Measurements from ENCODE around the gene PAPPA.

The PAPPA gene

DNA sequence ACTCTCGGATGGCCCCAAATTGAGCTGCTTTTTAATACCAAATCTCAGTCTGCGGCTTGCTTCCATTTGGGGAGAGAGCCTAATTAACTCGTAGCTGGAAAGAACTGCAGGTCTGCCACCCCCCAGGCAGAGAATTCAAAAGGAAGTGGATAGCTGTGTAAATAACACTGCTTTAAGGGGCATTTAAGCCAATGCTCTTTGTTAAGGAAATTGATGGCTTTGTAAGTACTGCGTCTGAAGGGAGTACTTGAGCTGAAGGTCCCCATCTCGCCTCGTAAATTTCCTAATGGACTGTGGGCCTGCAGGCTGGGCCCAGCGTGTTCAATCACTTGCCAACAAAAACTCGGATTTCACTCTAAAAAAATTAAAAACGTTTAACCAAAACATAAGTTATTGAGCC is 132.7 kb downstream of the PAPPA start:
- H3K4me2 ChIP-seq (ENCODE audit: low read depth, low read length, poor library complexity, severe bottlenecking), result no peak overlapping the region
- H3F3A ChIP-seq (ENCODE audit: insufficient read depth), result no peaks in the 10 kb centered on the region
- H3K27me3 ChIP-seq (ENCODE audit: low read length), result no peaks in the 10 kb centered on the region
- no peak overlapping the region for H3K27ac ChIP-seq (ENCODE audit: low read depth, low read length)
- H3K9me3 ChIP-seq (ENCODE audit: insufficient read depth, low read length), result no peaks in the 10 kb centered on the region
- no peaks in the 10 kb centered on the region for H3K9me2 ChIP-seq (replicated peaks; ENCODE audit: insufficient read depth, low read length)
- TF ChIP-seq EZH2phosphoT487 (conservative IDR thresholded peaks at IDR 0.05; ENCODE audit: low read length), result no peak
- no peak for TF ChIP-seq CTCF (IDR thresholded peaks at IDR 0.05; ENCODE audit: insufficient read depth, low read length, poor library complexity, severe bottlenecking)
- H3K4me3 ChIP-seq (ENCODE audit: insufficient read depth, low read length, poor library complexity, severe bottlenecking), result no peak overlapping the region
- H3K9ac ChIP-seq (ENCODE audit: low read length), result no peak overlapping the region
- H3K36me3 ChIP-seq (ENCODE audit: low read length), result no peaks in the 10 kb centered on the region
- no peak overlapping the region for H2AFZ ChIP-seq (ENCODE audit: low read depth, low read length, severe bottlenecking)
- H4K20me1 ChIP-seq (ENCODE audit: low read depth, low read length), result no peaks in the 10 kb centered on the region
- no peaks in the 10 kb centered on the region for H3K79me2 ChIP-seq (ENCODE audit: insufficient read depth, low read length)

DNA sequence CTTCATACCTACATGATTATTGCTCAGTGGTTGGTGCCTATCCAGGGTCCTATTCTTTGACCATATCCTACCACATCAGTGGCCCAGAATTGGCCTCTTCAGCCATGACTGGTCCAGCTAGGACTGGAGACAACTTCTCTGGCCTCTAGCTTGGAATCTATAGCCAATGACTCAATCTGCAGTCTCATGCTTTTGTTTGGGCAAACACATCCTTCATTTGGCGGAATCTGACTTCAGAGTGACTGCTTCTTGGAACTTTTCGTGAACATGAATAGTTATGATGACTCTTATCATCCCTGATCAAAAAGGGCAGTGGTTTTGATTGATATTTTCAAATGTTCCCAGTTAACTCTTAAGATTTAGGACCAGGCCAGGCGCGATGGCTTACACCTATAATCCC is 134.1 kb downstream of the PAPPA start:
- Histone ChIP-seq H3K79me2 (ENCODE audit: insufficient read depth, low read length) (no peaks in the 10 kb centered on the region), H3K36me3 (ENCODE audit: low read length) (no peaks in the 10 kb centered on the region), H4K20me1 (ENCODE audit: low read depth, low read length) (no peaks in the 10 kb centered on the region), H3K9ac (ENCODE audit: low read length) (no peak overlapping the region), H2AFZ (ENCODE audit: low read depth, low read length, severe bottlenecking) (no peak overlapping the region), H3K4me2 (ENCODE audit: low read depth, low read length, poor library complexity, severe bottlenecking) (no peak overlapping the region), H3K27me3 (ENCODE audit: low read length) (no peaks in the 10 kb centered on the region), H3K9me2 (replicated peaks; ENCODE audit: insufficient read depth, low read length) (no peaks in the 10 kb centered on the region), H3F3A (ENCODE audit: insufficient read depth) (no peaks in the 10 kb centered on the region), H3K4me3 (ENCODE audit: insufficient read depth, low read length, poor library complexity, severe bottlenecking) (no peak overlapping the region), H3K9me3 (ENCODE audit: insufficient read depth, low read length) (no peaks in the 10 kb centered on the region), H3K27ac (ENCODE audit: low read depth, low read length) (no peak overlapping the region)
- TF ChIP-seq EZH2phosphoT487 (conservative IDR thresholded peaks at IDR 0.05; ENCODE audit: low read length) (no peak), CTCF (IDR thresholded peaks at IDR 0.05; ENCODE audit: insufficient read depth, low read length, poor library complexity, severe bottlenecking) (no peak)

- H3K9ac ChIP-seq (ENCODE audit: low read length), result no peak overlapping the region
- H3K36me3 ChIP-seq (ENCODE audit: low read length), result no peaks in the 10 kb centered on the region
- H2AFZ ChIP-seq (ENCODE audit: low read depth, low read length, severe bottlenecking), result no peak overlapping the region
- H3F3A ChIP-seq (ENCODE audit: insufficient read depth), result no peaks in the 10 kb centered on the region
- no peaks in the 10 kb centered on the region for H3K79me2 ChIP-seq (ENCODE audit: insufficient read depth, low read length)
- H3K4me3 ChIP-seq (ENCODE audit: insufficient read depth, low read length, poor library complexity, severe bottlenecking), result no peak overlapping the region
- H3K9me3 ChIP-seq (ENCODE audit: insufficient read depth, low read length), result no peaks in the 10 kb centered on the region
- no peak overlapping the region for H3K27ac ChIP-seq (ENCODE audit: low read depth, low read length)
- no peaks in the 10 kb centered on the region for H3K9me2 ChIP-seq (replicated peaks; ENCODE audit: insufficient read depth, low read length)
- no peaks in the 10 kb centered on the region for H3K27me3 ChIP-seq (ENCODE audit: low read length)
- no peaks in the 10 kb centered on the region for H4K20me1 ChIP-seq (ENCODE audit: low read depth, low read length)
- no peak overlapping the region for H3K4me2 ChIP-seq (ENCODE audit: low read depth, low read length, poor library complexity, severe bottlenecking)
- TF ChIP-seq CTCF (IDR thresholded peaks at IDR 0.05; ENCODE audit: insufficient read depth, low read length, poor library complexity, severe bottlenecking) (no peak), EZH2phosphoT487 (conservative IDR thresholded peaks at IDR 0.05; ENCODE audit: low read length) (no peak)
Measured at GRCh38 chr9:116288658-116289057, 135.1 kb downstream of the PAPPA start.

DNA sequence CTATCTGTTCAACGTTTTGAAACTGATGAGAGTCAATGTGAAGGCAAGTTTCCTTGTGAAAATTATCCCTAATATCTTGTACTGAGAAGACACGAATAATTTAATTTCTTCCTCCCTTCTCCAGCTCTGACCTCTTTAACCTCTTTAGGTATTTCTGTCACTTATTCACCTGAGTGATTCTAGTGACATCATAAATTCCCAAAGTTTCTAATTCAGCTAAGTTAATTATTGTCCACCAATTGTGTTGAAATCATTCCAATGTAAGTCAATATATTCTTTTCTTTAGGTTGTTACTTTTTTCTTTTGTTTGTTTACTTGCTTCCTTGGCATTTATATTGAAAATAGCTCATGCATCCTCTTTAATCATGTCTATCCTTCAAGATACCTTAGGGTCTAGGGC is 143.8 kb downstream of the PAPPA start:
- Histone ChIP-seq H3K9me2 (replicated peaks; ENCODE audit: insufficient read depth, low read length) (no peaks in the 10 kb centered on the region), H3K4me2 (ENCODE audit: low read depth, low read length, poor library complexity, severe bottlenecking) (no peak overlapping the region), H2AFZ (ENCODE audit: low read depth, low read length, severe bottlenecking) (no peak overlapping the region), H3K27me3 (ENCODE audit: low read length) (no peaks in the 10 kb centered on the region), H3K27ac (ENCODE audit: low read depth, low read length) (no peak overlapping the region), H3K9me3 (ENCODE audit: insufficient read depth, low read length) (no peaks in the 10 kb centered on the region), H3K36me3 (ENCODE audit: low read length) (no peaks in the 10 kb centered on the region), H3F3A (ENCODE audit: insufficient read depth) (no peaks in the 10 kb centered on the region), H3K79me2 (ENCODE audit: insufficient read depth, low read length) (no peaks in the 10 kb centered on the region), H4K20me1 (ENCODE audit: low read depth, low read length) (no peaks in the 10 kb centered on the region), H3K9ac (ENCODE audit: low read length) (no peak overlapping the region), H3K4me3 (ENCODE audit: insufficient read depth, low read length, poor library complexity, severe bottlenecking) (no peak overlapping the region)
- TF ChIP-seq CTCF (IDR thresholded peaks at IDR 0.05; ENCODE audit: insufficient read depth, low read length, poor library complexity, severe bottlenecking) (no peak), EZH2phosphoT487 (conservative IDR thresholded peaks at IDR 0.05; ENCODE audit: low read length) (no peak)

Data from SU-DHL-6 (cell line).